ENCODE data around the gene MBD3. TPM values are rescaled to one million over a fixed set of nuclear protein-coding genes. Genes with fewer than 3 reads are reported as not detected.

The MBD3 gene
- total and polyA plus RNA-seq, 2 experiments from 2014 or later = 27.6 to 118 TPM

GRCh38 chr19:1619094-1619439, 26.4 kb upstream of the MBD3 start:
- ATAC-seq (no peak), DNase-seq (ENCODE audit: low spot score) (no peak)
- Histone ChIP-seq H3K4me1 (ENCODE audit: insufficient read depth) (no peaks in the 10 kb centered on the region), H3K27ac (ENCODE audit: low read depth) (no peak overlapping the region), H3K4me3 (no peak overlapping the region), H4K20me1 (replicated peaks; ENCODE audit: insufficient read depth) (peaks cover 30% of the 10 kb centered on the region), H3K79me2 (replicated peaks; ENCODE audit: insufficient read depth) (peaks cover 9% of the 10 kb centered on the region), H3K4me2 (no peak overlapping the region), H2AFZ (no peak overlapping the region), H3K36me3 (ENCODE audit: insufficient read depth) (peaks cover 27% of the 10 kb centered on the region), H3K9me2 (ENCODE audit: insufficient read depth) (no peaks in the 10 kb centered on the region), H3F3A (replicated peaks; ENCODE audit: low read depth) (peaks cover 16% of the 10 kb centered on the region; the same call in 1 of the 2 replicates), H3K27me3 (ENCODE audit: insufficient read depth) (no peaks in the 10 kb centered on the region)
- peaks cover 78% of the 10 kb centered on the region for H3K36me3 Mint-ChIP-seq (ENCODE audit: low read depth)
- no peak overlapping the region for H3K4me3 Mint-ChIP-seq
- H3K27me3 Mint-ChIP-seq (ENCODE audit: insufficient read depth, low read depth, poor library complexity) = peaks cover 22% of the 10 kb centered on the region
- no peak for TF ChIP-seq JUNB (IDR thresholded peaks at IDR 0.05; ENCODE audit: unreplicated experiment)
- TF ChIP-seq EZH2phosphoT487 (IDR thresholded peaks at IDR 0.05; ENCODE audit: unreplicated experiment) = no peak
- no peak for TF ChIP-seq ZNF331 (CRISPR knock-in tag; IDR thresholded peaks at IDR 0.05; ENCODE audit: low read depth)
- no peak for TF ChIP-seq CTCF (conservative IDR thresholded peaks at IDR 0.05; ENCODE audit: low read depth in 2 of 2)
- TF ChIP-seq POLR2AphosphoS5 (IDR thresholded peaks at IDR 0.05; ENCODE audit: low read depth) = no peak
- no peak for TF ChIP-seq STAT1 (IDR thresholded peaks at IDR 0.05; ENCODE audit: unreplicated experiment)
- no peak for TF ChIP-seq EZH2 (IDR thresholded peaks at IDR 0.05; ENCODE audit: low read depth, unreplicated experiment)
- no peak for TF ChIP-seq ZNF114 (CRISPR knock-in tag; IDR thresholded peaks at IDR 0.05)
- TF ChIP-seq REST (IDR thresholded peaks at IDR 0.05; ENCODE audit: unreplicated experiment) = no peak
- no peak for TF ChIP-seq ZNF462 (CRISPR knock-in tag; IDR thresholded peaks at IDR 0.05)
- TF ChIP-seq CREB1 (CRISPR knock-in tag; IDR thresholded peaks at IDR 0.05; ENCODE audit: low read depth) = no peak
- TF ChIP-seq NANOG (IDR thresholded peaks at IDR 0.05; ENCODE audit: borderline replicate concordance) = no peak
- no peak for TF ChIP-seq ETS1 (IDR thresholded peaks at IDR 0.05)
- H3K9me3 Mint-ChIP-seq = peaks cover 3% of the 10 kb centered on the region; the same call in 1 of the 3 replicates
- peaks cover 17% of the 10 kb centered on the region for H3K4me1 Mint-ChIP-seq
- no peak overlapping the region for H3K27ac Mint-ChIP-seq
